Measurements from ENCODE around the gene ZNF385C.
A peak's percentile ranks its signal among the peaks of the same experiment; 100 is the strongest.
"Not testable (repeated sequence)": the region's sequence is repeated elsewhere in the genome, so short reads cannot be mapped to it uniquely, and the experiment has no call there.

ZNF385C gene, protein sequence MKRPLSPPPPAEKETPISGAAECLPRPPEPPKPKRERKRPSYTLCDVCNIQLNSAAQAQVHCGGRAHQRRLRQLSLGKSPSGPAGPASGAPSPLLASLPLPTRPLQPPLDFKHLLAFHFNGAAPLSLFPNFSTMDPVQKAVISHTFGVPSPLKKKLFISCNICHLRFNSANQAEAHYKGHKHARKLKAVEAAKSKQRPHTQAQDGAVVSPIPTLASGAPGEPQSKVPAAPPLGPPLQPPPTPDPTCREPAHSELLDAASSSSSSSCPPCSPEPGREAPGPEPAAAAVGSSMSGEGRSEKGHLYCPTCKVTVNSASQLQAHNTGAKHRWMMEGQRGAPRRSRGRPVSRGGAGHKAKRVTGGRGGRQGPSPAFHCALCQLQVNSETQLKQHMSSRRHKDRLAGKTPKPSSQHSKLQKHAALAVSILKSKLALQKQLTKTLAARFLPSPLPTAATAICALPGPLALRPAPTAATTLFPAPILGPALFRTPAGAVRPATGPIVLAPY

GRCh38 chr17:42097691-42098631, at the start of gene ZNF385C:
ZNF385C (minus strand) TSS chr17:42098473; CDS start chr17:42063056, 35,417 bp downstream.
- peak; percentile 23 for DNase-seq

- no peak for DNase-seq
Measured at GRCh38 chr17:42146911-42147607, 48.8 kb upstream of the ZNF385C start.

- not testable (repeated sequence) for DNase-seq
Measured at GRCh38 chr17:42143138-42143537, 44.9 kb upstream of the ZNF385C start.

DNA sequence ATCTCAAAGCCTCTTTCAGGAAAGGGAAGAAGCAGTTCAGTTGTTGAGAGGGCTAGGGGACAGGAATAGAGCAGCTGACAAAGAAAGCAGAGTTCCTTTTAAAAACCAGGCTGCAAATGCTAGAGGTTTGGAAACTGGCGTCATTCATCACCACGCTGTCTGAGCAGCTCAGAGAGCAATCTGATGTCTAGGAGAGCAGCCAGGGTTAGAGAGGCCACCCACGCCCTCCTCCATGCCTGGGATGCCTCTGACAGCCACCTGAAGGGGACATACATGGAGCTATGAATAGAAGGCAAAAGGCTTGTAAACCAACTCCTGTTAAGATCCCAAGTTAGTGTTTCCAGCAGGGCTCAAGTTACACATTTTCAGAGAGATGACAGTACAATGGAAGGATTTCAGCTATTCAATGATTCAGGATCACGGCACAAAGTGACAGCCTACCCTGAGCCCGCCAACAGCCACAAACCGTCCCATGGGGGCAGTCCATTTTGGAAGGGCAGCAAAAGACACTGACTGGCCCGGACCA, 44.2 kb upstream of the ZNF385C start:
- no peak for DNase-seq

GRCh38 chr17:42141382-42141781, 43.1 kb upstream of the ZNF385C start:
- DNase-seq, result no peak

DNA sequence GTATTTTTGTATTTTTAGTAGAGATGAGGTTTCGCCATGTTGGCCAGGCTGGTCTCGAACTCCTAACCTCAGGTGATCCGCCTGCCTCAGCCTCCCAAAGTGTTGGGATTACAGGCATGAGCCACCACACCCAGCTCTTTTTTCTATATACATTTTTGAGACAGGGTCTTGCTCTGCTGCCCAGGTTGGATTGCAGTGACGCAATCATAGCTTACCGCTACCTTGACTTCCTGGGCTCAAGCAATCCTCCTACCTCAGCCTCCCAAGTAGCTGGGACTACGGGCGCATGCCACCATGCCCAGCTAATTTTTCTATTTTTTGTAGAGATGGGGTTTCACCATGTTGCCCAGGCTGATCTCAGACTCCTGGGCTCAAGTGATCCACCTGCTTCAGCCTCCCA, 42.4 kb upstream of the ZNF385C start:
- DNase-seq, result not testable (repeated sequence)

DNA sequence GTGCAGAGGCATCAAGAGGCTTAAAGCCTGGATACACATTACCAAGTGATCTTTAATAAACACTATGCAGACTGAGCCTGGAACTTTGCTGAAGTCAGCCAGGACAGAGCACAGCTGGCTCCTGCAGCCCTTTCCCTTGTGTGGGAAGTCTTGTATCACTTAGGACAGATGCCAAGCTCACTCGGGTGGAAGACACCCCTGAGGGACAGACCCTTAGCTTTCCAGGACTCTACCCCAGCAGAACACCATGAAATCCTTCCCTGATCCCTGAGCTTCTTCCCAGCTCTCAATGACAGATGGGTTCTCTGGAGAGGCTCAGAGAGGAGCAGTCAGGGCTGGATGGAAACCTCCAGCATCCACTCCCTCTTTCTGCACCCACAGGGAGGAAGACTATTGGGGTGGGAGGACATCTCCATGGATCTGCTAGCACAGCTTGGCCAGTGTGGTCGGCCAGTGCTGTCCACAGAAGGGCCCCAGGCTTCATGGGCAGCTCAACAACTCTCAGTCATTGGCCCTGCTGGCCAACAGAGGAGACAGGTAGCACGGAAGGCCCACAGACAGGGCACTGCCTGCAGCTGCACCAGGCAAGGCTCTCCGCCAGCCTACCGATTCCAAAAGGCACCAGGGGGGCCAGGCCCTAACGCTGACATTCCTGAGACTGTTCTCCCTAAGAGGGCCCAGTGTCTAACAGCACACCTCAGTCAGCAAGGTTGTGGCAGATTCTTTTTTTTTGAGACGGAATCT, 40.6 kb upstream of the ZNF385C start:
- DNase-seq, result no peak

GRCh38 chr17:42136654-42137051, 38.4 kb upstream of the ZNF385C start:
- DNase-seq, result no peak

DNA sequence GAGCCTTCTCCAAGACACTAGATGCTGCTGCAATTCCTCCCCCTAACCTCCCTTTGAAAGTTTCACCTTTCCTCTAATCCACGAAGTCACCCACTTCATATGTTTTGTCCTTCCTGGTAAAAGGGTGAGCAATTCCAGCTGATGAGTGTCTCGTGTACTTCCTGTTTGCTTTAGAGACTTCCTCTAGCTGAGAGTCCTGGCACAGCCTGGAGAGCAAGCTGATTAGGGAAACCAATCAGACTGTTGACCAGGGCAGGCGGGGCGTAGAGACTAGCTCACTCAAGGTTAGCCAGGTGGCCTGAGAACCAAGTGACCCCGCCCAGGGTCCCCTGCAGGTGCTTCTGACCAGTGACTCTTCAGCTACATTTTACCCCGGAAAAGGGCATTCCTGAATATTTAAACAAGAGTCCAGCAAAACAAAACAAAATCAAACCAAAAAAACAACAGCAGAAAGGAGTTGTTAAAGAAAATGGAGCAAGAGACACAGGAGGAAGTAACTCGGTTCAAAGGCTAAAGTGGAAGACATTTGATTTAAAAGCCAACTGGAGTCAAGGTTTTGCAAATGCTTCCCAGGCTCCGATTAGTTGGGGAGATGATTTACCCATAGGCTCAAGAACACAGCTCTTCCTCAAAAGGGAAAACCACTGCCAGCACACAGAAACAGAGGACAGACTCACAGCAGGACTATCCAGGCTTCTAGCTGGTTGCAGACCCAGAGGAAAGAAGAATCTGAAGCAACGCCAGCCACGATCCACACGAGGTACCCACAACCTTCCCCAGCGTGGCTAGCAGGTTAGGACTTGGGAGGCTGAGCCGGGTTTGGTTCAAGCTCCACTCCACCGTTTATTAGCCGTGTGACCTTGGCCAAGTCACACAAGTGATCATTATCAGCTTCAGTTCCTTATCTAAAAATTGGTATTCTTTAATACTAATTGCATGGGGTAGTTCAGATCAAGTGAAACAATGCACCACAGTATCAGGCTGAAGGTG, 37.7 kb upstream of the ZNF385C start:
- DNase-seq, result no peak

DNA sequence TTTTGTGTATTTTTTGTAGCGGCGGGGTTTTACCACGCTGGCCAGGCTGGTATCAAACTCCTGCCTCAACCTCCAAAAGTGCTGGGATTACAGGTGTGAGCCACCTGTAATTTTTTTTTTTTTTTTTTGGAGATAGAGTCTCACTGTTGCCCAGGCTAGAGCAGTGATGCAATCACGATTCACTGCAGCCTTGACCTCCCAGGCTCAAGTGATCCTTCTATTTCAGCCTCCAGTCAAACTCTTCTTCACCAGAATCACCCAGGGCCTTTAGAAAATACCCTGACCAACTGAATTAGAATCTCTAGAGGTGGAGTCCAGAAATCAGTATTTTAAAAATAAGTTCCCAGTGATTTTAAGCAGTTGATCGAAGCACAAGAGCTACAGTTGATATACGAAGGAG, 36.9 kb upstream of the ZNF385C start:
- DNase-seq, result no peak

- peak; percentile 91 for DNase-seq
Measured at GRCh38 chr17:42133461-42134041, 35.3 kb upstream of the ZNF385C start.

DNA sequence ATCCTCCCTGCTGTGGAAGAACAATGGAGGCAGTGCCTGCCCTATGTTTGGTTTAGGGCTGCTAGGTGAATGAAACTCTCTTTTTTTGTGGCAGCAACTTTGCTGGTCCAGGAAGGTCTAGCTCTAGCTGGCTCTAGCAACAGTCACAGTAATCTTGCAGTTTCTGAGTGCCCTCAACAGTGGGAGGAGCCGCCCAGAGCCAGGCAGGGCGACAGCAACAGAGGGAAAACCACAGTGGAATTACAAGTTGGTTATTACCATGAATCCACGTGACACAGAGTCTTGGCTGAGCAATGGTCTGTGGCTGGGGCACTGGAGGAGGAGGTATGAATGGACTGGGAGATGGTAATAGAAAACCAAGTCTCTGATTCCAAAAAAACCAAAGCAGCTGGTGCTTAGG, 34.7 kb upstream of the ZNF385C start:
- DNase-seq, result peak; percentile 47

- DNase-seq, result no peak
Measured at GRCh38 chr17:42131981-42132432, 33.7 kb upstream of the ZNF385C start.

GRCh38 chr17:42131232-42131631, 33.0 kb upstream of the ZNF385C start:
- no peak for DNase-seq

DNA sequence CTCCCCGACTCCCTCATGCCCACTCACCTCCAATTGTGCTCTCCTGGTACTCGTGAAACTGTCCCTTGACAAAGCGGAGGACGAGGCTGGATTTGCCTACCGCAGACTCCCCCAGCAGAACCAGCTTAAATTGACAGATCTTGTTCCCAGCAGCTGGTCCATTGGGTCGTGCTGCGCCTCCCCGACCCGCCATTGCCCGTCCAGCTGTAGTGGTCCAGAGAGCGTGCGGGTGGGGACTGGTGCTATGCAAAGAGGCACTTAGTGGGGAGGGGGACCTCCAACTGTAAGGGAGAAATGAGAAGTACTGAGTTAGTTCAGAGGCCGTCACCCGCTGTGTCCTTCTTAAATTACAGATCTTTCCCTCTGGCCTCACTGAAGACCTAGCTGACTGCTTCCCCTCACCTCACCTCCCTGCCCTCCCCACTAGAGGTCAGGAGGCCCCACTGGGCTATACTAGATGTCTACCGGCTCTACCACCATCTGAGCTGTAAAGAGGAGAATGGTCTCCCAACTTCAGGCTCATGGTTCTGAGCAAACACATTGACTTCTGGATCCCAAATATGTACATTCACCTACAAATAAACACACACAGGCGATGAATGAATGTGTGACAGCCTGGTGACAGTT, 32.1 kb upstream of the ZNF385C start:
- DNase-seq, result no peak

DNA sequence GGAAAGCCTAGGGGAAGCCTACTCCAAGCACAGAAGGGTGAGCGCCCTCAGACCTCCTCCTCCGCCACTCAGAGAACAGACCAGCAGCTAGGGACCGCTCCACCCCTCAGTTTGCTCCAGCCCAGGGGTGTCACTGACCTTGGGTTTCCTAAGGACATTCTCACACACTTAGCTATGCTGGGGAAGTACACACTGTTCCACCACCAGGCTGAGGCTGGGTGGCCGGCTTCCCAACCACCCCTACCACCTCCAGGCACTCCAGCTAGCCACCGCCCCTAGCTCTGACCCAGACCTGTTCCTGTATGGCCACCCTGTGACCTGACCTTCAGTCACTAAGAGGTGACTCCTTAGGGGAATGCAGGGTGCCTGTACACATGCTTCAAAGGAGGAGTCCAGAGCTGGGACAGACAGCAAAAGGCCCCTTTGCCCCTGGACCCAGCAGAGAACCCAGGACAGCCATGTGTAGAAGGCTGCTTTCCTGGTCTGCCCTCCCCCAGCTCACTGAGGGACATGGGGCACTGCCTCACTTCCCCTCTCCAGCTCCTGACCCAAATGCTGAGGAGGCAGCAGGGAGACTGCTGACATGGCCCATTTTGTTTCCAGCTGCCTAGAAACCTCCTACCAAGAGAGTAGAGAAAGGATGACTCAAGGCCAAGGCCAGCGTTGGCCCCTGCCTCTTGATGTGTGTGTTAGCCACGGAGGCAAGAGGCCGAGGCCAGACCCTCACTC, 31.0 kb upstream of the ZNF385C start:
- DNase-seq, result no peak

- DNase-seq, result no peak
Measured at GRCh38 chr17:42127414-42127813, 29.1 kb upstream of the ZNF385C start.

DNA sequence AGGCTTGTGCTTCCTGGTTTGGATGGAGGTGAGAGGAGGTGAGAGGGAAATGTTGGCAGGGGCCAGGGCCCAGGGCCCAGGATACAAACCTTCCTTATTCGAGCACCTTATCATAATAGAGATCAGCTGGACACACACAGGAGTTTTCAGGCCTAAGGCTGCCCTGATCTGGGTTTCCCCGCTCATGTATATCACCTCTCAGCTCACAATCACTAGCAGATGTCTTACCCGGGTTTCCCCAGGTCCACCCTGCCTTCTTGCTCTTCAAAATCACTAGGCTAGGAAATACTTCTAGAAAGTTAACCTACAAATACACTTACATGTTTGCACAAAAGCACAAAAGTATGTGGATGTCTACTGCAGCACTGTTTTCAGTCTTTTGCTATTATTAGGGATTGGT, 28.6 kb upstream of the ZNF385C start:
- no peak for DNase-seq

- DNase-seq, result no peak
Measured at GRCh38 chr17:42125565-42125964, 27.3 kb upstream of the ZNF385C start.

Data from NCI-H1105 (cell line).